GM12874 (cell line): ENCODE results near the gene GALNT13.

Source experiments
- CTCF ChIP-seq: IDR thresholded peaks from 2 replicates; pipeline ENCODE4 v1.5.1; 2011; ENCODE audit warnings: low read depth, mild to moderate bottlenecking, control low read depth, low read length, moderate library complexity; ENCODE audit not compliant: insufficient read depth

The GALNT13 gene

GRCh38 chr2:154261473-154262027 lies 389.8 kb downstream of the GALNT13 start:
- no peak for TF ChIP-seq CTCF

GRCh38 chr2:154263206-154263605 lies 391.5 kb downstream of the GALNT13 start:
- TF ChIP-seq CTCF: no peak

- no peak for TF ChIP-seq CTCF
These were observed 392.3 kb downstream of the GALNT13 start for GRCh38 chr2:154264024-154264423.

- no peak for TF ChIP-seq CTCF
These were observed 396.3 kb downstream of the GALNT13 start for GRCh38 chr2:154267983-154268382.

GRCh38 chr2:154280543-154280942 lies 408.8 kb downstream of the GALNT13 start:
- no peak for TF ChIP-seq CTCF

GRCh38 chr2:154289870-154290269 lies 418.1 kb downstream of the GALNT13 start:
- no peak for TF ChIP-seq CTCF

GRCh38 chr2:154291511-154291910 lies 419.8 kb downstream of the GALNT13 start:
- no peak for TF ChIP-seq CTCF
